Left cardiac atrium (tissue), 4 donors: ENCODE measurements around the gene C2CD5. TPM values are rescaled to one million over a fixed set of nuclear protein-coding genes. Genes with fewer than 3 reads are reported as not detected.
A peak's percentile ranks its signal among the peaks of the same experiment; 100 is the strongest.
"Not testable (repeated sequence)": the region's sequence is repeated elsewhere in the genome, so short reads cannot be mapped to it uniquely, and the experiment has no call there.

Source experiments
- ATAC-seq, 2 donors: fragments of 200-7000 bp; cut with Tn5 transposase; one replicate each; pipeline ENCODE4 v1.9.1; 2020; ENCODE audit warnings: mild to moderate bottlenecking in 2 of 2, moderate library complexity in 2 of 2
- DNase-seq: peaks from one replicate; pipeline ENCODE4 v3.0.0-alpha.2; 2020
- intact Hi-C, 2 donors: fragments of 100-400 bp; cut with DNase I; formaldehyde crosslinking; loops; one replicate each; pipeline versions ENCODE4 v1.14.1 to v1.15.1; 2022 to 2023
- long read RNA-seq: library from polyadenylated mRNA; unstranded; transcript quantifications from one replicate; pipeline ENCODE4 v2.0.0, GENCODE V29; 2021
- total RNA-seq, 2 donors: library from RNA; stranded (reverse); fragmentation: NEBNext Ultra II Directional; extraction: Animal tissue kit (Norgen Biotek cat#: 25700); gene quantifications; one replicate each; pipeline ENCODE4 v1.2.1, GENCODE V29; 2021
- donor health status: DM: no; HTN: yes; CAD: no.
- donor health status: DM: no; HTN: yes; CAD: no; lungs with severe emphysema.
- donor health status: DM: yes; HTN: yes; CAD: no.
- donor health status: Dilated cardiomyopathy.

The C2CD5 gene
- total RNA-seq: 10 to 100 TPM; 18.4 to 22.8 TPM
- long read RNA-seq, full-length matches to known transcripts: 1 of 3 reads
- long read RNA-seq, partial matches to known transcripts: 0 of 3 reads
- long read RNA-seq, other reads (novel, unspliced or antisense): 2 of 3 reads

DNA sequence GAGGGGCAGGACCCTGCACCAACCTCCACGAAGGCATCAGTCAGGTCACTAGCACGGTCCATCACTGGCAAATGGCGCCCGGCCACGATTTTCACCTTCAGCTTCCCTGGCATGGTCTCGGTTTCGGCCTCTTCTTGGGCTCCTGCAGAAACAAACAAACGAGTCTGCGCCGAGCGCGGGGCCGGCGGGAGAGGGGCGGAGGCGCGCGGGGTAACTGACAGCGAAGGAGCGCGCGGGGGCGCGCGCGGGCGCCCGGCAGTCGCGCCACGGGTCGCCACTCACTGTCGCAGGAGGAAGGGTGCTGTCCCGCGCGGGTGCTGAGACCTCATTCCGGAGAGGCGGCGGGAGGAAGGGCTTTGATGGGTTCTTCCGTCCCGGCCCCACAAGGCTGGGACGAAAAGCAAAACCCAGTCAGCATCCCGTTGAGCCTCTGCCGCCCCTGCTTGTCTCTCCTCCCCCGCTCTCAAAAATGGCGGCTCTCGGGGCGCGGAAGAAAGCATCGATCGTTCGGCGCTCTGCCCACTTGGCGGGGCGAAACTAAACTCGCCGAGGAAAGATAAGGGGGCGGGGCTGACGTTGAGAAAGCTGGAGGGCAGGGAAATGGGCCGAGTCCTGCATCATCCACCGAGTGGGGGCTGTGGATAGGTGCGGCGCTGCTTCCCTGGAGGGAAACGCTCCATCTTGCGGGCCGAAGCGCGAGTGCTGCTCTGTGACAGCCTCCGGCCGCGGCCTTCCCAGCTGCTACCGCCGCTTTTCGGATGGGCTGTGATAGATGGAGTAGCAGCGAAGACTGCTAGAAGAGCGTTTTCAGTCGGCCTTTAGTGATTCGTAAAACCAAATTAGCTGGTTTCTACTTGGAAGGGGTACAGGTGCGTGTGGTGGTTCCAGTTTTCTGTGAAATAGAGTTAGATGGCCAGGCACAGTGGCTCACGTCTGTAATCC is at the start of gene C2CD5:
Gene C2CD5 (minus strand): TSS at position 505 of the 942 bp plus-strand sequence. CDS start 392 bp downstream, at position 113.
- intact Hi-C loops: loop anchor here in 1 of 2 donors (2.0 kb wide), 1 partner anchor 80 kb away; the partner anchor contains the start of gene ETNK1

DNA sequence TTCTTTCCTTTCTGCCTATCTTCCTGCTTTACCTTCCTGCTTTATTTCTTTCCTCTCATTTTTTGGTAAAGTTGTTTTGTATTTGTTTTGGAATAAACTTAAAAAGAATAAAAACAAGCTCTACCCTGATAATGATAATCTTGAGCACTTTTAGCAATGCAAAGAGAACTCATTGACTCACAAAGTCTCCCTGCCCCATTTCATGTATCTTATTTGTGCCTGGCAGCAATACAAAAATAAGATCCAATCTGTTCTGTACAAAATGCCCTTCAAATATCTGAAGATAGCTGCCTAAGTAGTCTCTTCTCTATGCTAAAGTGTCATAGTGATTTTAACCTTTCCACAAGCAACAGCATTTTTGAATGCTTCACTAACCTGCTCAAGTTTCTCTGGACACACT is 49.5 kb upstream of the C2CD5 start:
- DNase-seq (no peak), ATAC-seq (no peak)
- intact Hi-C loops: no loop called here

More for the DNA sequence above, at the start of gene C2CD5:
- ATAC-seq (peak; percentile 96 to 98), DNase-seq (peak; percentile 98)

DNA sequence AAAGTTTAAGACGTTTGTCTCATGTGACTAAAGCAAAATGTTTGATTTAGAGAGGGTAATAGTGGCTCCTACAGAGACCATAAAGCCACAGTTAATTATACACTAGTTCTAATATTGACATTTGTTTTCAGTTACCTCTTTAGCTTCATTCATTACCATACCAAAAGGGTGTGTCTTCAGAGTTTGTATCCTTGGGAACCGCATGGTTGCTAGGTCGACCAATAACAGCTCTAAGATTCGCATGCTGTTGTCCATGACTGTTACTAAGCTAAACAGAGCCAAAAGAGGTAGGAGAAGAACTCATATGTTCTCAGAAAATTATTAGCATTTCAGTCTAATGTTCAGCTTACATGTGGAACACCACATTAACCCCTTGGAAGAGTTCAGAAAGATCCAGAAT is 44.5 kb upstream of the C2CD5 start:
- intact Hi-C loops: no loop called here
- ATAC-seq (no peak), DNase-seq (no peak)

GRCh38 chr12:22578328-22578727 is 34.0 kb upstream of the C2CD5 start:
- intact Hi-C loops: no loop called here
- DNase-seq: no peak
- no peak for ATAC-seq

DNA sequence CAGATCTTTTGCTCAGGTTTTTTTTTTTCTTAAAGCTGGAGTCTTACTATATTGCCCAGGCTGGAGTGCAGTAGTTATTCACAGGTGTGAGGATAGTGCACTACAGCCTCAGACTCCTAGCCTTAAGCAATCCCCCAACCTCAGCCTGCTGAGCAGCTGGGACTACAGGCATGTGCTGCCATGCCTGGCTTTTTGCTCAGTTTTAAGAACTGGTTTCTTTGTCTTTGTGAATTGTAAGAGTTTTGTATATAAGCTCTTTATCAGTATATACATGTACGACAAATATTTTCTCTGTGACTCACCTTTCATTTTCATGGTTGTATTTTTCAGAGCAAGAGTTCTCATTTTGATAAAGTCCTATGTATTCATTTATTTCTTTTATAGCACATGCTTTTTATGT is 33.3 kb upstream of the C2CD5 start:
- ATAC-seq (no peak), DNase-seq (no peak)
- intact Hi-C loops: no loop called here

GRCh38 chr12:22576473-22576872 is 32.1 kb upstream of the C2CD5 start:
- DNase-seq (no peak), ATAC-seq (no peak)
- intact Hi-C loops: no loop called here

DNA sequence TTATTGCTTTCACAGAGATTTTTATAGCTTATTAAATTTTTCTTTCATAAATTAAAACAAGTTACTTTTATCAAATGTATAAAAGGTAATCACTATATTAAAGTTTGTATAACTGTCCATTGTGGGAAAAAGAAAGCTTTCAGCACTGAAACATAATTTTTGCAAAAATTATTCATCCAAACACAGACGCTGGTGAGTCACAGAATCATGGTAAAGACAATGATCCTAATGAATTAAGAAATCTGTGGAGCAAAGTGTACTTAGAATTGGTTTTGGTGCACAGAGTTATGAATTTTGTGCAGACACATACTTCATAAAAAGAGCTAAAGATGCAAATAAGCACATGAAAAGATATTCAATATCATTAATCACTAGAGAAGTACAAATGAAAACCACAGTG is 31.7 kb upstream of the C2CD5 start:
- ATAC-seq: no peak
- intact Hi-C loops: no loop called here
- DNase-seq: no peak

GRCh38 chr12:22574921-22575320 is 30.6 kb upstream of the C2CD5 start:
- ATAC-seq: no peak
- intact Hi-C loops: no loop called here

GRCh38 chr12:22573181-22573580 is 28.8 kb upstream of the C2CD5 start:
- no peak for DNase-seq
- intact Hi-C loops: no loop called here
- no peak for ATAC-seq

More at GRCh38 chr12:22574921-22575320, 30.6 kb upstream of the C2CD5 start:
- DNase-seq: no peak

DNA sequence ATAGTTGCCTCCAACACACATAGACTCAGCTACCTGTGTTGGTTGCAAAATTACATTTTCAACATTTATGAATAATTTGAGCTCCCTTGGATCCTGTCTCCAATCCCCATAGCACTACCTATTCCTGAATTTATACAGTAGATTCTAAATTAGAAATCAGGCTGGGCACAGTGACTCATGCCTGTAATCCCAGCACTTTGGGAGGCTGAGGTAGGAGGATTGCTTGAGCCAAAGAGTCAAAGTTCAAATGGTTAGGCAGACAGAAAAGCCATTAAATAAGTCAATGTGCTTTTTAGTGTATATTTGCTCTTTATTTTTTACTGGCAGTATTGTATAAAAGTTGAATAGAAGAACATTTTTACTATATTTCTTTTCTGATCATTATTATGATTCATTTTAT is 24.9 kb upstream of the C2CD5 start:
- no peak for DNase-seq
- intact Hi-C loops: no loop called here
- ATAC-seq: no peak

GRCh38 chr12:22562036-22563028 is 18.0 kb upstream of the C2CD5 start:
- DNase-seq (no peak), ATAC-seq (no peak)
- intact Hi-C loops: no loop called here

- ATAC-seq, DNase-seq, intact Hi-C loops: not testable (repeated sequence)
Measured at GRCh38 chr12:22554750-22555149, 10.4 kb upstream of the C2CD5 start.

- DNase-seq (no peak), ATAC-seq (no peak)
- intact Hi-C loops: no loop called here
Measured at GRCh38 chr12:22551624-22552023, 7.3 kb upstream of the C2CD5 start.

DNA sequence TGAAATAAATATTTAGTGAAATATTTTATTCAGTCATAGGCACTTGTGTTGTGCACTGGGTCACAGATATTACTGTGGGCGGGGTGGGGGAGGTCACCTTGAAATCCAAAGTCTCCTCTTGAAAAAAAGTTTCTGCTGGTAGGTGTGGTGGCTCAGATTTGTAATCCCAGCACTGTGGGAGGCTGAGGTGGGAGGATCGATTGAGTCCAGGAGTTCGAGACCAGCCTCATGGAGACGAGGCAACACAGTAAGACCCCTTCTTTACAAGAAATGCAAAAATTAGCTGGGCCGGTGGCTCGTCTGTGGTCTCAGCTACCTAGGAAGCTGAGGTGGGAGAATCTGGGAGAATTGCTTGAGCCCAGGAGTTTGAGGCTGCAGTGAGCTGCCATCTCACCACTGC is 913 bp upstream of the C2CD5 start:
- intact Hi-C loops: loop anchor here in 1 of 2 donors (2.0 kb wide), 1 partner anchor 80 kb away; the partner anchor contains the start of gene ETNK1
- no peak for DNase-seq
- ATAC-seq: no peak

- intact Hi-C loops: loop anchor here in 1 of 2 donors (2.0 kb wide), 1 partner anchor 81 kb away; the partner anchor contains the start of gene ETNK1
- DNase-seq (peak; percentile 39), ATAC-seq (peak; percentile 54 to 62)
Measured at GRCh38 chr12:22543246-22544037, 900 bp downstream of the C2CD5 start.

GRCh38 chr12:22541496-22542155 is 2.7 kb downstream of the C2CD5 start:
- no peak for DNase-seq
- intact Hi-C loops: no loop called here
- ATAC-seq: no peak

DNA sequence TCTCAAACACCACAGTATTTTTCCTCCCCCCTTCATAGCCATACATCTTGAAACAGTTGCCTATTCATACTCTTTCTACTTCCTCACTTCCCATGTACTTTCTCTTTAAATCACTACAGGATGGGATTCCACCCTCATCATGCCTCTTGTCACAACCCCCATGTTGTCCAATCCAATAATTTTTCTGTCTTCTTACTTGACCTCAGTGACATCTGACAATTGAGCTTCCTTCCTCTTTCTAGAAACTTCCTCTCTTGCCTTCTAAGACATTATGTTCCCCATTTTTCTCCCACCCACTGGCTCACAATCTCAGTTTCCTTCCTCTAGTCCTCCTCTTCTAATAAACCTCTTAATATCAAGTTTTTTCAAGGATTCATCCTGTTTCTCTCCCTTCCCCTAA is 5.3 kb downstream of the C2CD5 start:
- intact Hi-C loops: no loop called here
- ATAC-seq (peak in 1 of 2 donors; percentile 50), DNase-seq (no peak)

- DNase-seq (no peak), ATAC-seq (no peak)
- intact Hi-C loops: no loop called here
Measured at GRCh38 chr12:22538311-22538710, 6.0 kb downstream of the C2CD5 start.
